ENCODE measurements around the gene NEU4.

DNA sequence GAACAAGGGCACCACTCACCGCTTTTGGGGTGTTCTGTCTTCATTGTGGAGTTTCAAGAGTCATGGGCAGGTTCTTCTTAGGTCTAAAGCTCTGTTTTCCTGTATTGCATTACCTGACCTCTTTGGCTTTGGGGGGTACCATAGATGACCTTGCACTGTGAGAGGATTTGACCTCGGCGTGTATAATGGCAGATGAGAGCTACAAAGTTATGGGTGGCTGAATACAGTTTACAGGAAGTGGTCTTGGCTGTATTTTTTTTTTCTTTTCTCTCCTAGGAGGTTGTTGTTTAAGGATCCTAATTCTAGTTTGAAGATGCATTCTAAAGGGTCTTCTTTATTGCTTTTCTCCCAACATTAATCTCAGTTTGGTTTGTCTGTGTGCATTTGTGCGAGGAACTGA, 20.9 kb upstream of the NEU4 start:
- TF ChIP-seq, protein P1, sequence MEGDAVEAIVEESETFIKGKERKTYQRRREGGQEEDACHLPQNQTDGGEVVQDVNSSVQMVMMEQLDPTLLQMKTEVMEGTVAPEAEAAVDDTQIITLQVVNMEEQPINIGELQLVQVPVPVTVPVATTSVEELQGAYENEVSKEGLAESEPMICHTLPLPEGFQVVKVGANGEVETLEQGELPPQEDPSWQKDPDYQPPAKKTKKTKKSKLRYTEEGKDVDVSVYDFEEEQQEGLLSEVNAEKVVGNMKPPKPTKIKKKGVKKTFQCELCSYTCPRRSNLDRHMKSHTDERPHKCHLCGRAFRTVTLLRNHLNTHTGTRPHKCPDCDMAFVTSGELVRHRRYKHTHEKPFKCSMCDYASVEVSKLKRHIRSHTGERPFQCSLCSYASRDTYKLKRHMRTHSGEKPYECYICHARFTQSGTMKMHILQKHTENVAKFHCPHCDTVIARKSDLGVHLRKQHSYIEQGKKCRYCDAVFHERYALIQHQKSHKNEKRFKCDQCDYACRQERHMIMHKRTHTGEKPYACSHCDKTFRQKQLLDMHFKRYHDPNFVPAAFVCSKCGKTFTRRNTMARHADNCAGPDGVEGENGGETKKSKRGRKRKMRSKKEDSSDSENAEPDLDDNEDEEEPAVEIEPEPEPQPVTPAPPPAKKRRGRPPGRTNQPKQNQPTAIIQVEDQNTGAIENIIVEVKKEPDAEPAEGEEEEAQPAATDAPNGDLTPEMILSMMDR (conservative IDR thresholded peaks at IDR 0.05; ENCODE audit: low read length), result no peak
- TF ChIP-seq EZH2phosphoT487 (IDR thresholded peaks at IDR 0.05; ENCODE audit: borderline replicate concordance, low read depth, low read length), result no peak

Measured in OCI-LY7 (cell line).